GM23248 (cell line): ENCODE measurements around the gene OLR1. TPM values are rescaled to one million over a fixed set of nuclear protein-coding genes. Genes with fewer than 3 reads are reported as not detected.
"Not testable (repeated sequence)": the region's sequence is repeated elsewhere in the genome, so short reads cannot be mapped to it uniquely, and the experiment has no call there.

ENCODE experiments used
- DNase-seq: peaks from one replicate; pipeline ENCODE4 v3.0.0-alpha.2; 2015
- H2AFZ ChIP-seq: fragments of 200-600 bp; sonication (generic); 2 replicates; pipeline ENCODE4 v1.6.1; 2016; ENCODE audit warnings: antibody characterized with exemption
- H3F3A ChIP-seq: fragments of 200-600 bp; sonication (generic); 2 replicates; pipeline ENCODE4 v1.6.1; 2016; ENCODE audit warnings: mild to moderate bottlenecking, antibody characterized with exemption, mixed run types; ENCODE audit not compliant: insufficient read depth
- H3K27ac ChIP-seq: fragments of 200-600 bp; sonication (generic); 2 replicates; pipeline ENCODE4 v1.5.1; 2016; ENCODE audit warnings: mild to moderate bottlenecking
- H3K27me3 ChIP-seq: fragments of 200-600 bp; sonication (generic); replicated peaks from 2 replicates; pipeline ENCODE4 v1.6.1; 2016; ENCODE audit warnings: mild to moderate bottlenecking; ENCODE audit not compliant: insufficient read depth
- H3K36me3 ChIP-seq: fragments of 200-600 bp; sonication (generic); 2 replicates; pipeline ENCODE4 v1.6.1; 2016; ENCODE audit warnings: low read depth, mild to moderate bottlenecking
- H3K4me1 ChIP-seq: fragments of 200-600 bp; sonication (generic); 2 replicates; pipeline ENCODE4 v1.6.1; 2016; ENCODE audit warnings: mild to moderate bottlenecking; ENCODE audit not compliant: insufficient read depth
- H3K4me2 ChIP-seq: fragments of 200-600 bp; sonication (generic); one replicate; pipeline ENCODE4 v1.6.1; 2016; ENCODE audit warnings: mild to moderate bottlenecking; ENCODE audit not compliant: unreplicated experiment
- H3K4me3 ChIP-seq: fragments of 200-600 bp; sonication (generic); 2 replicates; pipeline ENCODE4 v1.5.1; 2016; ENCODE audit warnings: mild to moderate bottlenecking
- H3K79me2 ChIP-seq: fragments of 200-600 bp; sonication (generic); 2 replicates; pipeline ENCODE4 v1.6.1; 2016; ENCODE audit warnings: mild to moderate bottlenecking; ENCODE audit not compliant: insufficient read depth
- H3K9ac ChIP-seq: fragments of 200-600 bp; sonication (generic); 2 replicates; pipeline ENCODE4 v1.6.1; 2016; ENCODE audit warnings: mild to moderate bottlenecking
- H3K9me2 ChIP-seq: fragments of 200-600 bp; sonication (generic); 2 replicates; pipeline ENCODE4 v1.6.1; 2016; ENCODE audit warnings: mixed run types, mild to moderate bottlenecking, moderate library complexity; ENCODE audit not compliant: insufficient read depth
- H3K9me3 ChIP-seq: fragments of 200-600 bp; sonication (generic); one replicate; pipeline ENCODE4 v1.6.1; 2017; ENCODE audit warnings: low read depth
- H4K20me1 ChIP-seq: fragments of 200-600 bp; sonication (generic); 2 replicates; pipeline ENCODE4 v1.6.0; 2016; ENCODE audit not compliant: insufficient read depth
- EZH2 ChIP-seq: fragments of 200-600 bp; sonication (generic); IDR thresholded peaks from 2 replicates; pipeline ENCODE4 v1.6.1; 2018; ENCODE audit warnings: antibody characterized with exemption, mild to moderate bottlenecking; ENCODE audit not compliant: insufficient read depth, poor library complexity, severe bottlenecking
- EZH2phosphoT487 ChIP-seq: fragments of 200-600 bp; sonication (generic); IDR thresholded peaks from 2 replicates; pipeline ENCODE4 v1.6.1; 2018; ENCODE audit warnings: antibody characterized with exemption, moderate library complexity, mild to moderate bottlenecking, low read depth; ENCODE audit not compliant: insufficient read depth
- WGBS, 2 experiments: methylation state at CpG; one replicate each; pipeline ENCODE4 v1.1.6; 2015 to 2017; ENCODE audit warnings: low lambda C conversion rate in 2 of 2, low coverage in 1 of 2; ENCODE audit errors: missing lambda C conversion rate in 2 of 2; 5-methylcytosine and 5-hydroxymethylcytosine counted together
- in situ Hi-C: fragments of 300-500 bp; cut with MboI; formaldehyde crosslinking; loops from 2 replicates; pipeline ENCODE4 v1.15.0; 2020
- polyA plus RNA-seq: library from polyadenylated mRNA; unstranded; fragments of >200 nt; fragmentation: Nextera tagmentation; extraction: Ambion mirVana; gene quantifications from 2 replicates; pipeline ENCODE4 v1.2.1, GENCODE V29; 2016
- total RNA-seq: library from RNA; depleted of rRNA; stranded (reverse); fragments of >200 nt; shearing (Covaris generic); gene quantifications from 2 replicates; pipeline ENCODE4 v1.2.3, GENCODE V29; 2014

Gene OLR1
- total and polyA plus RNA-seq, 2 experiments from 2014 or later = 4.6 to 6.3 TPM

DNA sequence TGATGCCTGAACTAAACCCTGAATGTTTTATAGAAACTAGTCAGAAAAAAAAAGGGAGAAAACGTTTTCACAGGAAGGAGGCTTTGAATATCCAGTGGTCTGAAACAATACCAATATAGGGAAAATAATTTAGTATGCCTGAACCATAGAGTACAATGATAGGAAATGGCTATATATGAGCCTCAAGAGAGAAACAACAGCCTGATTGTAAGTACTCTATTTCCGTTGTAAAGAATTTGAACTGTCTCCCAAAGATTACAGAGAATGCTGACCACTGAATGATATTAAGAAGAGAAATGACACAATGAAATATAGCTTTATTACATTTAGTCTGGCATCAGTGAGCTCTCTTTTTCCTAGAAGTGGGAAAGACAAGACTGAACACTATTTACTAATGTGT lies 35.2 kb upstream of the OLR1 start:
- H3K4me1 ChIP-seq = peaks cover 18% of the 10 kb centered on the region
- 31 to 39% methylated on average over 2 of the region's 2 CpGs for WGBS, 2 experiments
- H3K27me3 ChIP-seq = no peaks in the 10 kb centered on the region
- no peak for DNase-seq
- H3K79me2 ChIP-seq = no peaks in the 10 kb centered on the region
- TF ChIP-seq EZH2 (no peak), EZH2phosphoT487 (no peak)
- H3F3A ChIP-seq = peaks cover 22% of the 10 kb centered on the region
- no peaks in the 10 kb centered on the region for H3K9me2 ChIP-seq
- in situ Hi-C loops = no loop called here
- H3K4me3 ChIP-seq = no peak overlapping the region
- H4K20me1 ChIP-seq = no peaks in the 10 kb centered on the region
- no peak overlapping the region for H3K27ac ChIP-seq
- H3K36me3 ChIP-seq = no peaks in the 10 kb centered on the region
- no peaks in the 10 kb centered on the region for H3K9me3 ChIP-seq
- no peak overlapping the region for H3K4me2 ChIP-seq
- H2AFZ ChIP-seq = no peak overlapping the region
- H3K9ac ChIP-seq = no peak overlapping the region

DNA sequence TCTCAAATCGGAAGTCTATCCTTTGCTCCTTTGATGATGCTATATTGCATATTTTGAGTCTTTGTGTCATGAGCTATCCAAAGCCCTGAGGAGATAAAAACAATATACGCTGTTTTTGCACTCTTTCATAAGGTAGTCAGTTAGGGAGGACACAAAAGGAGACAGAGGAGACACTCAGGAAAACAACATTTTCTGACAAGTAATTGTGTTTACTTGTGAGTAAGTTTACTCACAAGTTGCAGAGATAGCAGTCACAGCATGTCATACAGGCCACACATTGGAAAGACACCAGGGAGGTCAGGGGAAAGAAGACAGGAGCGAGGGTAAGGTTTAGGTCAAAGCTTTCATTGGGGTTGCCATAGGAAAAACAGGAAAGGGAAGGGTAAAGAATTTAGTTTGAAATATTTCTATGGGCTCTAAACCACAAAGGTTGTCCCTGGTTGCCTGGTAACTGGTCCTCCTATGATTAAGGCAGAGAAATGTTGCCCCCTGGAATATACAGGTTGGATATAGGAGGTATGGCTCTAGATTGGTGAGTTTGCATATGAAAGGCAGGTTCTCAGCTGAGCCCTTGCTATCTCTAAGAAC lies 33.4 kb upstream of the OLR1 start:
- Histone ChIP-seq H3K9me2 (no peaks in the 10 kb centered on the region), H3K4me2 (peak overlapping the region; percentile 44), H3F3A (peaks cover 22% of the 10 kb centered on the region), H3K4me1 (peaks cover 18% of the 10 kb centered on the region), H3K79me2 (no peaks in the 10 kb centered on the region), H3K27me3 (no peaks in the 10 kb centered on the region), H3K9ac (peak overlapping the region; percentile 69), H2AFZ (peak overlapping the region; percentile 76), H3K36me3 (no peaks in the 10 kb centered on the region), H4K20me1 (no peaks in the 10 kb centered on the region), H3K27ac (peak overlapping the region; percentile 80), H3K9me3 (no peaks in the 10 kb centered on the region), H3K4me3 (no peak overlapping the region; the same call in 1 of the 2 replicates)
- DNase-seq = peak; percentile 79
- in situ Hi-C loops = no loop called here
- WGBS, 2 experiments = 31 to 34% methylated on average over 3 of the region's 3 CpGs
- TF ChIP-seq EZH2phosphoT487 (no peak), EZH2 (no peak)

DNA sequence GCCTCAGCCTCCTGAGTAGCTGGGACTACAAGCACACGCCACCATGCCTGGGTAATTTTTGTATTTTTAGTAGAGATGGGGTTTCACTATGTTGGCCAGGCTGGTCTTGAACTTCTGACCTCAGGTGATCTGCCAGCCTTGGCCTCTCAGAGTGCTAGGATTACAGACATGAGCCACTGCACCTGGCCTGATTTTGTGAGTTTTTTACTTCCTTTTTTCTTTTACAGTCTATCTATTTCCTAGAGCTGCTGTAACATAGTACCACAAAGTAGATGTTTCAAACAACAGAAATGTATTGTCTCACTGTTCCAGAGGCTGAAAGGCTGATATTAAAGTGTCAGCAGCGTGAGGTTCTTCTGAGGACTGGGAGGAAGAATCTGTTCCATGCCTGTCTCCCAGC lies 32.6 kb upstream of the OLR1 start:
- H3K27ac ChIP-seq, in situ Hi-C loops, H4K20me1 ChIP-seq, H3K9me2 ChIP-seq, H3K4me3 ChIP-seq, H3K27me3 ChIP-seq, H3K9ac ChIP-seq, H3K4me2 ChIP-seq, H3K36me3 ChIP-seq, H3K79me2 ChIP-seq, H3K9me3 ChIP-seq, DNase-seq, H2AFZ ChIP-seq: not testable (repeated sequence)
- 90 to 94% methylated on average over 2 of the region's 2 CpGs for WGBS, 2 experiments
- H3F3A ChIP-seq = peaks cover 22% of the 10 kb centered on the region
- H3K4me1 ChIP-seq = peaks cover 18% of the 10 kb centered on the region

DNA sequence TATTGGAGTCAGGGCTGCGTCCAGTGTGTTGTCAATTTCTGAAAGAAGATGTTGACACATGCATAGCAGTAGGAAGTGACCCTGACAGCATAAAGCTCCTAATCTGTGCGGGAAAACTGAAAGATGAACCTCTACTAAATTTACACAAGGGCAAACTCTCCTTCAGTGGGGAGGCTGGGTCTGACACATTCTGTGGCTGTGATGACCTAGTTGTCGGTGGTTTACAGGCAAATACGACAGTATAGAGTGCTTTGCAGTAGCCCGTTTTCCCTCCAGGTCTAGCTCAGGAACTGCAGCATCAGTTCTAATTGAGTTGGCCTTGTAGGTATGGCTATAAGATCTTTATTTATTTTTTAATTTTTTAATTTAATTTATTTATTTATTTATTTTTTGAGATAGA lies 25.9 kb upstream of the OLR1 start:
- Histone ChIP-seq H3K9ac (no peak overlapping the region), H3K36me3 (no peaks in the 10 kb centered on the region), H3K4me3 (no peak overlapping the region), H3K9me2 (no peaks in the 10 kb centered on the region), H3K4me1 (peaks cover 22% of the 10 kb centered on the region), H3K27ac (no peak overlapping the region), H3K4me2 (no peak overlapping the region), H3K9me3 (no peaks in the 10 kb centered on the region), H3K79me2 (no peaks in the 10 kb centered on the region), H2AFZ (no peak overlapping the region), H3K27me3 (no peaks in the 10 kb centered on the region), H3F3A (peaks cover 18% of the 10 kb centered on the region), H4K20me1 (no peaks in the 10 kb centered on the region)
- no peak for DNase-seq
- 94 to 96% methylated on average over 5 of the region's 5 CpGs for WGBS, 2 experiments
- in situ Hi-C loops = no loop called here
- TF ChIP-seq EZH2phosphoT487 (no peak), EZH2 (no peak)

DNA sequence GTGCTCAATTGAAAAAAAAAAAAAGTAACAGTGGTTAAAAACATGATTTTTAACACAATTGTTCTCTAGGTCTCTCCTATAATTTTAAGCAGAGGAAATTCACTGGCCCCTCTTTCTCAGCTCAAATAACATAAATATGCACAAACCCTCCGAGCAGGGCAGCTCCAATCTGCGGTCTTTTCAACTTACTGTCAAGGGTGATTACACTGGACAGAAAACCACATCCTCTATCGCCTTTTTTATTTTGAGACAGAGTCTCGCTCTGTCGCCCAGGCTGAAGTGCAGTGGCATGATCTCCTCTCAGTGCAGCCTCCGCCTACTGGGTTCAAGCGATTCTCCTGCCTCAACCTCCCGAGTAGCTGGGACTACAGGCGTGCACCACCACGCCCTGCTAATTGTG lies 24.3 kb upstream of the OLR1 start:
- Histone ChIP-seq H3K4me3 (no peak overlapping the region), H4K20me1 (no peaks in the 10 kb centered on the region), H3K79me2 (no peaks in the 10 kb centered on the region), H2AFZ (no peak overlapping the region), H3K9ac (no peak overlapping the region), H3K9me3 (no peaks in the 10 kb centered on the region), H3K27ac (no peak overlapping the region), H3K4me1 (peaks cover 34% of the 10 kb centered on the region), H3K4me2 (no peak overlapping the region), H3F3A (peaks cover 31% of the 10 kb centered on the region), H3K27me3 (no peaks in the 10 kb centered on the region), H3K9me2 (no peaks in the 10 kb centered on the region), H3K36me3 (no peaks in the 10 kb centered on the region)
- 90% methylated on average over 10 of the region's 10 CpGs for WGBS, 2 experiments
- in situ Hi-C loops = no loop called here
- DNase-seq = no peak
- TF ChIP-seq EZH2 = no peak
- no peak for TF ChIP-seq EZH2phosphoT487
